ENCODE data around the gene RAP2A. TPM values are rescaled to one million over a fixed set of nuclear protein-coding genes. Genes with fewer than 3 reads are reported as not detected.

RAP2A gene
- total RNA-seq, 1 donor from 2014 or later: 19.6 TPM

DNA sequence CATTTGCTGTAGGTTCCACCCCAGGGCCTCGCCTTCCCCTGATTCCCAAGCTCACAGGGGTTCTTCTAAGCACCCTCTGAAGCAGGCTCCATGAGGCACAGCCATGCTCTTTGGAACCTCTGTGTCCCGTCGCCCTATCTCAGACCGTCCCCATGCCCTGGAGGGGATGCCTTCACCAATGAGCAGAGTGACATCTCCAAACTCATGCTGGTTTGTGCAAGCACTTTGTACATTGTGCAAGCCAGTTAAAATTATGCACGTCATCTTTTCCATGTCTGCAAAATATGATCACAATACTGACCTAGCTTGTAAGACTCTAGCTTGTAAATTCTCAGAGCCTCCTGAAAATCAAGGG lies 46.5 kb upstream of the RAP2A start:
- H3K4me1 ChIP-seq: no peaks in the 10 kb centered on the region
- H3K36me3 ChIP-seq: peaks cover 0 to 11% of the 10 kb centered on the region in 2 donors
- no peak overlapping the region for H3K27ac ChIP-seq
- intact Hi-C loops (cut with DNase I): no loop called here
- H3K27me3 ChIP-seq: no peaks in the 10 kb centered on the region
- TF ChIP-seq POLR2AphosphoS5 (IDR thresholded peaks at IDR 0.05; ENCODE audit: insufficient read depth in 1 of 2, low read depth in 1 of 2) (no peak), POLR2A (IDR thresholded peaks at IDR 0.05) (no peak)
- TF ChIP-seq, protein P1, sequence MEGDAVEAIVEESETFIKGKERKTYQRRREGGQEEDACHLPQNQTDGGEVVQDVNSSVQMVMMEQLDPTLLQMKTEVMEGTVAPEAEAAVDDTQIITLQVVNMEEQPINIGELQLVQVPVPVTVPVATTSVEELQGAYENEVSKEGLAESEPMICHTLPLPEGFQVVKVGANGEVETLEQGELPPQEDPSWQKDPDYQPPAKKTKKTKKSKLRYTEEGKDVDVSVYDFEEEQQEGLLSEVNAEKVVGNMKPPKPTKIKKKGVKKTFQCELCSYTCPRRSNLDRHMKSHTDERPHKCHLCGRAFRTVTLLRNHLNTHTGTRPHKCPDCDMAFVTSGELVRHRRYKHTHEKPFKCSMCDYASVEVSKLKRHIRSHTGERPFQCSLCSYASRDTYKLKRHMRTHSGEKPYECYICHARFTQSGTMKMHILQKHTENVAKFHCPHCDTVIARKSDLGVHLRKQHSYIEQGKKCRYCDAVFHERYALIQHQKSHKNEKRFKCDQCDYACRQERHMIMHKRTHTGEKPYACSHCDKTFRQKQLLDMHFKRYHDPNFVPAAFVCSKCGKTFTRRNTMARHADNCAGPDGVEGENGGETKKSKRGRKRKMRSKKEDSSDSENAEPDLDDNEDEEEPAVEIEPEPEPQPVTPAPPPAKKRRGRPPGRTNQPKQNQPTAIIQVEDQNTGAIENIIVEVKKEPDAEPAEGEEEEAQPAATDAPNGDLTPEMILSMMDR (IDR thresholded peaks at IDR 0.05): no peak
- no peak overlapping the region for H3K4me3 ChIP-seq
- no peaks in the 10 kb centered on the region for H3K9me3 ChIP-seq
- no peak for DNase-seq (ENCODE audit: extremely low spot score in 2 of 2)

DNA sequence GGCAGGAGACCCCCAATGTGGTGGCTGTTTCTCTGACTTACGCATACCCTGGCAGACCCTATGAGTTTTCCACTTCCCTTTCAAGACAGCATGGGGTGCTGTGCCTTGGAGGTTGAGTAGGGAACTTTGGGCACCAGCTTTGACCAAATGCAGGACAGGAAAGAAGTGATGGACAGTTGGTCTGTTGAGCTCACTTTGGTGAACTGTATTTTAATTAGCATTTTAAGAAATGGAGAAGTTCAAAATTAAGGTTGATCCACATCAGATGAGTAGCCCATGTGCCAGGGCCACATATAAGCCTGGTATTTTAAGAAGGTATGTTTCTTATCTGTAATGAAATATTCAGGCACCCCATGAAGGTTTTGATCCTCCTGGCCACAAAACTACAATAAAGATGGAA lies 46.1 kb upstream of the RAP2A start:
- H3K27ac ChIP-seq: no peak overlapping the region
- peaks cover 0 to 11% of the 10 kb centered on the region in 2 donors for H3K36me3 ChIP-seq
- H3K4me3 ChIP-seq: no peak overlapping the region
- no peaks in the 10 kb centered on the region for H3K4me1 ChIP-seq
- H3K27me3 ChIP-seq: no peaks in the 10 kb centered on the region
- intact Hi-C loops (cut with DNase I): no loop called here
- TF ChIP-seq POLR2A (IDR thresholded peaks at IDR 0.05) (no peak), POLR2AphosphoS5 (IDR thresholded peaks at IDR 0.05; ENCODE audit: insufficient read depth in 1 of 2, low read depth in 1 of 2) (no peak)
- TF ChIP-seq, protein P1 (IDR thresholded peaks at IDR 0.05): no peak
- DNase-seq (ENCODE audit: extremely low spot score in 2 of 2): no peak
- H3K9me3 ChIP-seq: no peaks in the 10 kb centered on the region

DNA sequence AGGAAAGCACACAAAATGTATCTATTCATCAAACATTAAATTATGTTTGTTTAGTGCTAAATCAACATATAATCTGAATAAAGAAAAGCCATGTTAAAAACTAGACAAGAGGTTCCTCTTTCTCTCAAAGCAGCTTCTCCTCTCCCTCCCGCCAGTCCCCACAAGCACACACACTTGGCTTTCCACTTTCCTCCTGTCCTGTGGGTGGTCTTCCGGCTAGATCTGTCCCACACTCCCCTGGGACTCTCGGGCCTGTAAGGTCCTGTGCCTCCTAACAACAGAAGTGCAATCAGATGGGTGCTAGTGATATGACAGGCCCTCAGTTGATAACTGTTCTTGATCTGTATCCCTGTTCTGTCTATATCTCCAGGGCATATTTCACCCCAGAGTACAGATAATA lies 45.6 kb upstream of the RAP2A start:
- Histone ChIP-seq H3K4me1 (no peaks in the 10 kb centered on the region), H3K9me3 (no peaks in the 10 kb centered on the region), H3K36me3 (peaks cover 0 to 14% of the 10 kb centered on the region in 2 donors), H3K27me3 (no peaks in the 10 kb centered on the region), H3K4me3 (no peak overlapping the region), H3K27ac (no peak overlapping the region)
- DNase-seq (ENCODE audit: extremely low spot score in 2 of 2): no peak
- intact Hi-C loops (cut with DNase I): no loop called here
- TF ChIP-seq, protein P1 (IDR thresholded peaks at IDR 0.05): no peak
- TF ChIP-seq POLR2AphosphoS5 (IDR thresholded peaks at IDR 0.05; ENCODE audit: insufficient read depth in 1 of 2, low read depth in 1 of 2): no peak

DNA sequence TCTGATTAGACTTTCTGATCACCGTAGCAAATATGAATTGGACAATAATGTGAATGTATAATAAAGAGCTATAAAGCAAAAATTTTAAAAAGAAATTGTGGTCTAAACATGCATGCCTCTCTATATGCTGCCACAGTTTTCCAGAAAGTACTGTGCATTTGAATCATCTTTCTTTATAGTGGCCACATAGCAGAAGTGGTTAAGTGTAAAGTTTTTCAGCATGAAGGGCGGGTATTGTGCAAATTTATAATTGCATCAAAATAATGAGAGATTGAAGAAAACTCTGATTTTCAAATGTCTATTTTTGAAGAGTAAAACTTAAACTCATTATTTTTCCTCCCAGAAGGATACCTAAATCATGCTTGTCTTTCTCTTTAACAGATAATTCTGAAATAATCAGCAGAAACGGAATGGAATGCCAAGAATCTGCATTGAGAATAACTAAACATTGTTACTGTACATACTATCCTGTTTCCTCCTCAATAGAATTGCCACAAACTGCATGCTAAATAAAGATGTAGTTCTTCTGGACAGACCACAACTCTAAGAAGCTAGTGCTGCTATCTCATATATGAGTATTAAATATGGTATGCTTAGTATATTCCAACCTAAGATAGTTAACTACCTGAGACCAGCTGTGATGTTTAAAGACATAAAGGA lies 42.9 kb upstream of the RAP2A start:
- Histone ChIP-seq H3K9me3 (no peaks in the 10 kb centered on the region), H3K36me3 (peaks cover 0 to 15% of the 10 kb centered on the region in 2 donors), H3K27ac (no peak overlapping the region), H3K27me3 (no peaks in the 10 kb centered on the region), H3K4me1 (no peaks in the 10 kb centered on the region), H3K4me3 (no peak overlapping the region)
- intact Hi-C loops (cut with DNase I): no loop called here
- TF ChIP-seq, protein P1 (IDR thresholded peaks at IDR 0.05): no peak
- TF ChIP-seq POLR2AphosphoS5 (IDR thresholded peaks at IDR 0.05; ENCODE audit: insufficient read depth in 1 of 2, low read depth in 1 of 2) (no peak), POLR2A (IDR thresholded peaks at IDR 0.05) (no peak)
- DNase-seq (ENCODE audit: extremely low spot score in 2 of 2): no peak

DNA sequence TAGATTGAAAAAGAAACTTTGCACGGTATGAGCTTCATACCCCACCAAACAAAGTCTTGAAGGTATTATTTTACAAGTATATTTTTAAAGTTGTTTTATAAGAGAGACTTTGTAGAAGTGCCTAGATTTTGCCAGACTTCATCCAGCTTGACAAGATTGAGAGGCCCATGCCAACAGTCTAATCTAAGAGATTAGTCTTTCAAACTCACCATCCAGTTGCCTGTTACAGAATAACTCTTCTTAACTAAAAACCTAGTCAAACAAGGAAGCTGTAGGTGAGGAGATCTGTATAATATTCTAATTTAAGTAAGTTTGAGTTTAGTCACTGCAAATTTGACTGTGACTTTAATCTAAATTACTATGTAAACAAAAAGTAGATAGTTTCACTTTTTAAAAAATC lies 41.9 kb upstream of the RAP2A start:
- Histone ChIP-seq H3K27ac (no peak overlapping the region), H3K4me1 (no peaks in the 10 kb centered on the region), H3K27me3 (no peaks in the 10 kb centered on the region), H3K36me3 (peaks cover 0 to 15% of the 10 kb centered on the region in 2 donors), H3K9me3 (no peaks in the 10 kb centered on the region), H3K4me3 (no peak overlapping the region)
- intact Hi-C loops (cut with DNase I): no loop called here
- DNase-seq (ENCODE audit: extremely low spot score in 2 of 2): no peak
- TF ChIP-seq POLR2A (IDR thresholded peaks at IDR 0.05) (no peak), POLR2AphosphoS5 (IDR thresholded peaks at IDR 0.05; ENCODE audit: insufficient read depth in 1 of 2, low read depth in 1 of 2) (no peak)
- TF ChIP-seq, protein P1 (IDR thresholded peaks at IDR 0.05): no peak
